NCI-H526 treated with DMSO at 0.1 percent for 48 hours (cell line): Measurements from ENCODE around the gene NIPBL.
"Not testable (repeated sequence)": the region's sequence is repeated elsewhere in the genome, so short reads cannot be mapped to it uniquely, and the experiment has no call there.

ENCODE experiments used
- DNase-seq: peaks from one replicate; lab custom pipeline; 2025; lab: John Stamatoyannopoulos, UW

The NIPBL gene

DNA sequence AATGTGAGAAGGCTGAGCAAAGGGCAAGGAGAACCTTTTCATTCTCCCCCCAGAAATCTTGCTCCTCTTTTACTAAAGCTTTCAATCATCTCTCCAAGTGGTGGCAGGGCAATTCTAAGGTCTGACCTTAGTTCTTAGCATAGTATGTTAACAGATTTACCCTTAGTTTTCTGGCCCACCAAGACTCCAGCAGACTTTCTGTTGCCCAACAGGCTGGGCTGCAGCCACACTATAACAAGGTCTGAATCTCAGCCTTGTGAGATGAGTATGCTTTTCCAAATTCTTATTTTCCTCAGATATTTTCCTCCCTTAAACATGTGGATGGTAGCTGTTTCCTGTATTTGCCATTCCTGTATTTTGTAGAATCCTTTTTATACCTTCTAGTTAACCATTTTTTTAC lies 69.5 kb downstream of the NIPBL start:
- DNase-seq, result no peak

DNA sequence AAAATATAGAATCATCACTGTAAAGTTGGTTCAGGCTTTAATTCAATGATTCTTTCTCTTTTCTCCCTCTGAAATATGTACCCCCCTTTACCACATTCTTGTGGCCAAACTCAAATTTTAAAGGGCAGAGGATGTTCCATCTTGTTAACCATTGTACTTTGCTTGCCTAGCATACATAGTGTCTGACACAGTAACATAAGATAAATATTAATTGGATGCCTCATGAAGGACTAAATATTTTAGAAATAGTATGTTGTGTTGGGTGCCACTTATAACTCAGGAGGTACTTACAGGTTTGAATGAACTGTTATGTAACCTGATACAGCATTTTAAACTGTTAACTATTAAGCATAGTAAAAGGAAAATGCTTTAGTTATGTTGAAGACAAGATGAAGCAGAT lies 71.5 kb downstream of the NIPBL start:
- no peak for DNase-seq

- DNase-seq, result no peak
These were observed 72.1 kb downstream of the NIPBL start for GRCh38 chr5:36948650-36949049.

- DNase-seq, result no peak
These were observed 73.0 kb downstream of the NIPBL start for GRCh38 chr5:36949593-36949992.

DNA sequence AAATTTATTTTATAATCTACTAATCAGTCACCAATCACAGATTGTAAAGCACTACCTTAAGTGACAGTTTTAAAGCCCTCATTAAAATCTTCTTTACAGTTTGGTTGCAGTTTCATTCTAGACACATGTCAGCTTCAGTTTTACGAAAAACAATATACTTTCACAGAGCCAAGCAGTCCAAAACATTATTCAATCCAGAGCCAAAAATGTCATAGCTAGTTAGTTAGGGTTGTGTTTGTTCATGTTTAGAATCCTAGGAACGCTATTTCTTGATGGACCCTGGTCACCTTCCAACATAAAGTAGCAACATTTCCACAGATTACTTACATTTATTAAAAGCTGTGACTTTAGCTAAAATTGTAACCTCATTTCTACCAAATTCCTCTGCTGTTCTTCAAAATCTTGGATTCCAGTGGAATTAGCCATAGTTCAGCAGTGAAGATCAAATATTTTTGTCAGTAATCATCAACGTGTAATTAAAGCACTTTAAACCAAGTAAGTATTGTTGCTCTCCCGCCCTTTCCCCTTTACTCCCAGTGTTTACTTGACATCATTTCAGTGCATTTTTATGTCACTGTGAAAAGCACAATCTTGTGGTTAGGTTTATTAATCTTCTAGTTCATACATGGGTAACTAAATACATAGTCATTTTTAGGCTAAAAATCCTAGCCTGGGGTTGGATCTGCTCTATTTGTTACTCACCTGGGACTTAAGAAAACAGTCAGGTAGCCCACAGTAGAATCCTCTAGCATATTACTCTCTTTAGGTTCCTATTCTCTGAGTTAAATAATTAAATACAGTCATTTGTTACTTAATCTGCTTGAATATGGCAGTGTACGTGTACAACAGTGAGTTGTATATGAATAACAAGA lies 74.3 kb downstream of the NIPBL start:
- no peak for DNase-seq

- DNase-seq, result no peak
These were observed 76.5 kb downstream of the NIPBL start for GRCh38 chr5:36953043-36953442.

DNA sequence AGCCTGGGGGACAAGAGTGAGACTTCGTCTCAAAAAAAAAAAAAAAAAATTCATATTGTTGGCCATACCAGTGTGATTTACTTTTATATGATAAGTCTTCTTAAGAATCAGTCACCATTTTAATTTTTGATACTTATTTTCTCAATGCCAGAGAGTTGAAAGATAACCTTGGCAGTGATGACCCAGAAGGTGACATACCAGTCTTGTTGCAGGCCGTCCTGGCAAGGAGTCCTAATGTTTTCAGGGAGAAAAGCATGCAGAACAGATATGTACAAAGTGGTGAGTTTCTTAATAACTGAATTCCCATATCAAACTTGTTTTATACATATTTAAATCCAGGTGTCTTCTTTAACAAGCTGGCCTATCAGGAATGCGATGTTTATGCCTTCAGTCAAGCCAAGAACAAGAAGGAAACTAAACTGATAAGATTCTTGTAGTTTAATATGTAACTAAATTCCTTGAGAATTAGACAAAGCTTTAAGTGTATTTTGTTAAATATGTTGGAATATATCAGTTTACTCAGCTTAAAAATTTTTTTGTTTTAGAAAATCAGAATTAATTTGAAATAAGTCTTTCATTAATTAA lies 81.5 kb downstream of the NIPBL start:
- DNase-seq, result no peak

- DNase-seq, result no peak
These were observed 82.0 kb downstream of the NIPBL start for GRCh38 chr5:36958612-36959011.

- DNase-seq, result no peak
These were observed 88.6 kb downstream of the NIPBL start for GRCh38 chr5:36965179-36965578.

GRCh38 chr5:36969700-36970395 lies 93.3 kb downstream of the NIPBL start:
- DNase-seq, result no peak

DNA sequence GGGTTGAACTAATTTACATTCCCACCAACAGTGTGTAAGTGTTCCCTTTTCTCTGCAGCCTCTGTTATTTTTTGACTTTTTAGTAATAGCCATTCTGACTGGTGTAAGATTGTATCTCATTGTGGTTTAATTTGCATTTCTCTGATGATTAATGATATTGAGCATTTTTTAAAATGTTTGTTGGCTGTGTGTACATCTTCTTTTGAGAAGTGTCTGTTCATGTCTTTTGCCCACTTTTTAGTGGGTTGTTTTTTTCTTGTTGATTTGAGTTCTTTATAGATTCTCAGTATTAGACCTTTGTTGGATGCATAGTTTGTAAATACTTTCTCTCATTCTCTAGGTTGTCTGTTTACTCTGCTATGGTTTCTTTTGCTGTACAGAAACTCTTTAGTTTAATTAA lies 101.6 kb downstream of the NIPBL start:
- DNase-seq, result no peak

GRCh38 chr5:36982146-36982545 lies 105.6 kb downstream of the NIPBL start:
- DNase-seq, result no peak

DNA sequence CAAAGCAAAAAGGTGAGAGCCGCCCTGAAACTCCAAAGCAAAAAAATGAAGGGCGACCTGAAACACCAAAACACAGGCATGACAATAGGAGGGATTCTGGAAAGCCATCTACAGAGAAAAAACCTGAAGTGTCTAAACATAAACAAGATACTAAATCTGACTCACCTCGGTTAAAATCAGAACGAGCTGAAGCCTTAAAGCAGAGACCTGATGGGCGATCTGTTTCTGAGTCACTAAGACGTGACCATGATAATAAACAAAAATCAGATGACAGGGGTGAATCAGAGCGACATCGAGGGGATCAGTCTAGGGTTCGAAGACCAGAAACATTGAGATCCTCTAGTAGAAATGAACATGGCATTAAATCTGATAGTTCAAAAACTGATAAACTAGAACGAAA lies 108.8 kb downstream of the NIPBL start:
- DNase-seq, result no peak

GRCh38 chr5:36988396-36988795 lies 111.8 kb downstream of the NIPBL start:
- no peak for DNase-seq

DNA sequence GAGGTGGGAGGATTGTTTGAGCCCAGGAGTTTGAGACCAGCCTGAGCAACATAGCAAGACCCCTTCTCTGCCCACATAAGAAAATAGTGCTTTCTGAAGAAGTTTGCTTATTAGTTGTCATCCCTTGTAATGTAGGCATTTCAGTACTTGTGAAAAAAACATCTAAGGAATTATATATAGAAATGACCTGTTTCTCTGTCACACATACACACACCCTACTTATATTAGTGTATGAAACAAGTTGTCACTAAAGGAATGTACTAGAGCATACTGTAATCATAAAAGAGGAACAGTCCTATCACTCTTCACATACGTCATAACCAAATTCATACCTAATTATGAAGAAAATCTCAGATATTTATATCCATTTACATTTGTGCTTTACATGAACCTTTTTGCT lies 122.0 kb downstream of the NIPBL start:
- DNase-seq, result no peak

DNA sequence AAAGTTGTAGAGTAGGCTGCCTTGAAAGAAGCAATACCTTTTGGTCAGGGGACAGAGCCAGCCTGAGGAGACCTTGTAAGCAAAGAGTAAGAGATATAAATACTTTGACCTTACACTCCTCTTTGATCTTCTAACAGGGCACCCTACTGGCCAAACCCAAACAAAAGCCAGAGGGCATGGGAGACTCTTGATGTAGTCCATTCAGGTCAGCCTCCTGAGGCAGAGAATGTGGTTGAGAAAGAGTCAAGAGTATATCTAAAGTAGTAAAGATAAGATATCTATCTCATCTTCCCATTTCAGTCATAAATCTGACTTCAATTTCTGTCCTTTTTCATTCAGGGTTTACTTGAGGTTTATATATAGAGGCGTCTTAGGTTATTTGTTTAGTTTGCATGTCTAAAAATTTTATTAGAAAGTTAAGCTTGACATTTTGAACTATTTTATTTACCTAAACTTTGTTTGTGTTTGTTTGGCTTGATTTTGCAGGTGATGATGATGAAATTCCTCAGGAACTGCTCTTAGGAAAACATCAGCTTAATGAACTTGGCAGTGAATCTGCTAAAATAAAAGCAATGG lies 125.7 kb downstream of the NIPBL start:
- no peak for DNase-seq

DNA sequence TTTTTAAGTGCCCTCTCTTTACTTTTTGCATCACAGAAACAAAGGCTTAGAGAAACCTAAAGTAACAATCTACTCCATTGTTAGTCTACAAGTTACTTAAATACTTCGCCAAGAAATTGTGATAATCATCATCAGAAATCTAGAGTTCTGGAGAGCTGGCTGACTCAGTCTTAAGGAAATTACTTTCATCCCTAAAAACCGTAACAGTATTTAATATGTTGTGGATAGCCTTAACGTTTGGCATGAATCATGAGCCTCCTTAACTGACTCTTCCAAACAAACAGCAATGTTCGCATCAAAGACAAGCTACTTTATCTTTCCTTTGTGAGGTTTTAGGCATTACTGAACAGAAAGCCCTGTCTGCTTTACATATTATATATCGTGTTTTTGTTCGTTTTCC lies 128.7 kb downstream of the NIPBL start:
- no peak for DNase-seq

GRCh38 chr5:37005946-37006540 lies 129.5 kb downstream of the NIPBL start:
- peak; percentile 48 for DNase-seq

GRCh38 chr5:37013181-37013580 lies 136.6 kb downstream of the NIPBL start:
- not testable (repeated sequence) for DNase-seq

DNA sequence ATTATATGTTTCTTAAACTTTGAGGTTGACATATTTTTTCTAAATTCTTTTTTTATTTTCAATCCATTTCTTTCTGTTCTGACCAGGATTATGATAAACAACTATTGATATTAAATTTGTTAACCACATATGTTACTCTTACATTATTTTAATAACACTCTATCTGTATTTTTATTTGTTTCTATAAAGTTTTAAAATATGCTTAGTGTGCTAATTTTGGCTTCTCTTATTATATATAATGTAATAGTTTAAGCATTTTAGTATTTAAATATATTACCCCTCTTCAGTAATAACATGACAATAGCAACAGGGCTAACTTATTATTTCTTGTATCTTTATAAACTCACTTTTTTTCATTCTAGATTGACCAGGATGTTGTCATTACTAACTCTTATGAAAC lies 137.8 kb downstream of the NIPBL start:
- no peak for DNase-seq

- no peak for DNase-seq
These were observed 139.5 kb downstream of the NIPBL start for GRCh38 chr5:37015795-37016666.
